ENCODE measurements around the gene MEDAG.
A peak's percentile ranks its signal among the peaks of the same experiment; 100 is the strongest.

Gene MEDAG

DNA sequence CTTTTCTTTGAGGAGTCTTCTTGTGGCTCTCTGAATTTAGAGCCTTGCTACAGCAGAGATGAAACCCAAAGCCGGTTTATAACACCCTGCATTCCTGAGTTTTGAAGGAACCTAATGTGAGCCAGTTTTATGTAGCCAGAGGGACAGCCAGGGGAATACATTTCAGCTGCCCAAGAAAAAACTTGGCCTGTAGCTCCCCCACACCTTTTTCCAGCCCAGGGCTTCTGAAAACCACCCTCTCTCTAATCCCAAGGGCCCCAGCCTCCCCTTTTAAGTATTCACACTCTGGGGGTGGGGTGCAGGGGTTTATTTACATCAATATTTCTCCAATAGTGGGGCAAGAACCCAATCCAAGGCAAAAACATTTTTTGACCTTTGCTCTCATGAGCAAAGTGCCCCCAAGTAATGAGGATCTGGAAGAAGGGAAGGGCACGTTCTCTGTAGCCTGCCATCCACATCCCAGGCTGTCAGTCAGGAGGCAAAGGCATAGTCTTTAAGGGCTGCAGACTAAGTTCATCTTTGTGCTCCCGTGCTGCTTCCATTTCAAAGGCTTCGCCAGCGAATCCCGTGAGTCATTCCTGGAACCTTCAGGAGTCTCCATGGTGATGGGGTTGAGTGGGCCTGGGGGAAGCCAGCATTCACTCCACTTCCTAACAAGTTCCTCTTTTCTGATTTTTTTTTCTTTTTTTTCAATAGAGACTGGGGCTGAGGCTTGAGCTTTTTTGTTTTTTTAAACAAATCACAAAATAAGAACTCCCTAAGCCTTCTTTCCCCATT, 33.2 kb upstream of the MEDAG start:
- peak; percentile 93 for DNase-seq (ENCODE audit: low read depth, low spot score)

DNA sequence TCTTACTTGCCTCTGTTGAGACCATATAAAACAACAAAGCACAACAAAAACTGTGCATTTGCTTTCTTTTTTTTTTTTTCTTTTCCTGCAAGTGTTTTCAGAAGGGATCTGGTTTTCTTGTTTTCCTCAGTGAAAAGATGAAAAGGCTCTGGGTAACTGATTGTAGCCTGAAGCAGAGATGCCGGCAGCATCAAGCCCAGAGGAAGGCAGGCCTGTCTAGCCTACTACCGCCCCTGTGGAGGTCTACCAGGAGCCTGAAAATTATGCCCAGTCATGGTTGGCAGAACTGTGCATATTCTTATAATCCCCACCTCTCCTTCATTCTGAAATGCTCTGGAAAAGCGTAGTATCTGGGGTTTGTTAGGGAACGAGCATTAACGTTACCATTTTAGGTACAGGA, 32.6 kb upstream of the MEDAG start:
- DNase-seq (ENCODE audit: low read depth, low spot score): peak; percentile 56

- no peak for DNase-seq (ENCODE audit: low read depth, low spot score)
These were observed 32.0 kb upstream of the MEDAG start for GRCh38 chr13:30874111-30874510.

GRCh38 chr13:30874561-30874960, 31.5 kb upstream of the MEDAG start:
- DNase-seq (ENCODE audit: low read depth, low spot score): no peak

- DNase-seq (ENCODE audit: low read depth, low spot score): peak; percentile 87
These were observed 28.7 kb upstream of the MEDAG start for GRCh38 chr13:30877335-30877734.

DNA sequence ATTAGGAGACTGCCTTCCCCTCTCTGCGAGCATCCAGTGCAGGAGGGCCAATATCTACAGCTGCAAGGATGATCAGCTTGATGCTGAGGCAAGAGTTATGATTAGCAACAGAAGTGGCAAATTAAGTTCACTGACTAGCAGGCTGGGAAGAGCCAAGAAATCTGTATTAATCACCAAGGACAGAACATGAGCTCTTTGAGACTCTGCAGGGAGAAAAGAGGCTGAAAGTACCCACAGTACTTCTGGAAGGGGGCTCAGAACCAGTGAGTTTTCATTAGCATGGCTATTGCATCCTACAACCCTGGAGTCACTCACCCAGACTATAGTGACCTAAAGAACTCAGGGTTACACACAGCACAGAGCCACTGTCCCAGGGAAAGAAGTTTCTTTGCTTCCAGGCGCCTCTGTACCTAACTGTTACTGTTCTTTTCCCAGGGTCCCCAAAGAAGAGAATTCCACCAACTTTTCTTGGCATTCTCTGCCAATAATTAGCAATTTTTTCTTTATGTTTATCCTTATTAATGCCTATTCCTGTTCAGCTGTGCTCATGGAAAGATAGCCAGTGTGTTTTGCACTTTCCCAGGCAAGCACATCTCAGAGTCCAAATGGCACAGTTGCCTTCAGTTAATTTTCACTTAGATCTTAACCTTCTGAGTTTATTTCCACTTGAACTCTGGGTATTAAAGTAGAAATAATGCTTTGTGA, 25.8 kb upstream of the MEDAG start:
- no peak for DNase-seq (ENCODE audit: low read depth, low spot score)

- peak; percentile 82 for DNase-seq (ENCODE audit: low read depth, low spot score)
These were observed 25.3 kb upstream of the MEDAG start for GRCh38 chr13:30880856-30881155.

GRCh38 chr13:30881191-30881651, 24.9 kb upstream of the MEDAG start:
- peak; percentile 38 for DNase-seq (ENCODE audit: low read depth, low spot score)

GRCh38 chr13:30882026-30882850, 23.8 kb upstream of the MEDAG start:
- DNase-seq (ENCODE audit: low read depth, low spot score): no peak

GRCh38 chr13:30882996-30883766, 22.9 kb upstream of the MEDAG start:
- DNase-seq (ENCODE audit: low read depth, low spot score): no peak

- no peak for DNase-seq (ENCODE audit: low read depth, low spot score)
These were observed 21.5 kb upstream of the MEDAG start for GRCh38 chr13:30884543-30884942.

DNA sequence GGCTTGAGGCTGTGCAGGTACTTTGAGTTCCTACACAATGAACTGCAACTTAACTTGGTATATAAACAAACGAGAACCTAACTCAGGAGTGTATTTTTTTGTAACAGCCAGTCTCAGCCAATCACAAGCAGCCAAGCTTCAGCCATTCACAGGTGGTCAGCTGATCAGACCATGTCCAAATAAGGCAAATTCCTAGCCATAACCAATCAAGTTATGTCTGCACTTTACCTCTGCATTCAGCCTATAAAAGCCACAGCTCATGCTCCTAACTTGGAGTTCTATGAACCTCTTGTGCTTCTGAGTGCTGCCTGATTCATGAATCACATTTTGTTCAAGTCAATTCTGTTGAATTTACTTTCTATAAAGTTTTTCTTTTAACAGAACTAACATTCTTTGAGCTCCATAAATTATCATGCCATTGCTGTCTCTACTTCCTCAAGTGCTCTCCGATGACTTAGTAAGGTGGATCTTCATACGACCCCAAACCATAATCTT, 16.8 kb upstream of the MEDAG start:
- no peak for DNase-seq (ENCODE audit: low read depth, low spot score)

GRCh38 chr13:30892966-30893365, 13.1 kb upstream of the MEDAG start:
- peak; percentile 52 for DNase-seq (ENCODE audit: low read depth, low spot score)

DNA sequence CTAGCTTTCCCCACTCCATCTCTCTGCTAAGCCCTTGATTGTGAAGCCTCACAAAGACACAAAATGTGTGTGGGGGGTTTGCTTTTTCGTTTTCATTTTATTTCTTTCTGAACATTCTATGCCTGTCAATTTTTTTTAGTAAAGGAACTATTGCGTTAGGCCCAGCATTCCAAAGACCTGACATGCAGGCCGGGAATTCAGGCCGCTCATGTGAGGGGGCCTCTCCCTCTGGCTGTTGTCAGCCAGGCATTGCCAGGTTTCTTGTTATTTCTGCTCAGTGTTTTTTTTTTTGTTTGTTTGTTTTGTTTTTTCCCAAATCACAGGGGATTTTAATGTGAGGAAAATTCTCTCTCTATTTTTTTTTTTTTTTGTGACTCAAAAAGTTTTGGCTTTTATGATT, 10.3 kb upstream of the MEDAG start:
- peak; percentile 90 for DNase-seq (ENCODE audit: low read depth, low spot score)

GRCh38 chr13:30898070-30898469, 8.0 kb upstream of the MEDAG start:
- peak; percentile 25 for DNase-seq (ENCODE audit: low read depth, low spot score)

DNA sequence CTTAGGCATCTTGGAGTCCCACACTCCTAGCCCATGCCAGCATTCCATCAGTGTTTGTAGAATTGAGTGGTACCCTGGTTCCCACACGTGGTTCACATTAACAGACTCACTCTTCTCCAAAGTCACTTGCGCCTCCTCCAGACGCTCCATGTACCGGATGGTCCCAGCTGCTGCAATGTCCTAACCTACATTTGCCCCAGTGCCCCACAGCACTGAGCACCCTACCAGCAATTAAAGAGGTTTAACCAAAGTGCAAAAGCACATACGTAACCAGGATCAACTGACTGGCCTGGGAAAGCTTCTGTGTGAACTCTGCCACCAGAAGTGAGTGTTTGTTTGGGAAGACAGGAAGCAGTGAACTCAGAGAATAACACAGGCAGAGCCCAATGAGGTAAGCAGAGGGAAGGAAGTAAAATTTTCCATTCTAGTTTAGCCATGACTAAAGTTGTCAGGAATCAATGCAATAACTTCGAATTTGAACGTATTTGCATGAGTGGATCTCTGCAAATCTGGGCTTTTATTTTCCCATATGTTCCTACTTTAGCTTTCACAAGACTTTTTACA, 7.3 kb upstream of the MEDAG start:
- peak; percentile 82 for DNase-seq (ENCODE audit: low read depth, low spot score)

DNA sequence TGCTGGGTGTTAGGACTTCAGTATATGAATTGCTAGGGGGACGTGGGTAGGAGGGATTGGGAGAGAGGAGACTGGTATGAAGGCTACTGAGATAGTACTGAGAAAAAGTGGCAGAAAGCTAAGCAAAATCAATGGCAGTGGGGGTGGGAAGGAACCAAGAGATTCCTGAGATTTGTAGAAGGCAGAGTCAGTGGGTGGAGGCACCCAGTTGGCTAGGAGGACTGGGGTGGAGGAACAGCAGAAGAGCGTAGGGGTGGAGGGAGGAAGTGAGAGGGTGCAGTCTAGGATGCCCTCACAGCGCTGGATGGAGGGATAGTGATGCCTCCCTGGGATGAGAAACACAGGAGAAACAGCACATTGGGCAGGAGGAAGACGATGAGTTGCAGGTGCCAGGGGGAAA, 5.6 kb upstream of the MEDAG start:
- no peak for DNase-seq (ENCODE audit: low read depth, low spot score)

DNA sequence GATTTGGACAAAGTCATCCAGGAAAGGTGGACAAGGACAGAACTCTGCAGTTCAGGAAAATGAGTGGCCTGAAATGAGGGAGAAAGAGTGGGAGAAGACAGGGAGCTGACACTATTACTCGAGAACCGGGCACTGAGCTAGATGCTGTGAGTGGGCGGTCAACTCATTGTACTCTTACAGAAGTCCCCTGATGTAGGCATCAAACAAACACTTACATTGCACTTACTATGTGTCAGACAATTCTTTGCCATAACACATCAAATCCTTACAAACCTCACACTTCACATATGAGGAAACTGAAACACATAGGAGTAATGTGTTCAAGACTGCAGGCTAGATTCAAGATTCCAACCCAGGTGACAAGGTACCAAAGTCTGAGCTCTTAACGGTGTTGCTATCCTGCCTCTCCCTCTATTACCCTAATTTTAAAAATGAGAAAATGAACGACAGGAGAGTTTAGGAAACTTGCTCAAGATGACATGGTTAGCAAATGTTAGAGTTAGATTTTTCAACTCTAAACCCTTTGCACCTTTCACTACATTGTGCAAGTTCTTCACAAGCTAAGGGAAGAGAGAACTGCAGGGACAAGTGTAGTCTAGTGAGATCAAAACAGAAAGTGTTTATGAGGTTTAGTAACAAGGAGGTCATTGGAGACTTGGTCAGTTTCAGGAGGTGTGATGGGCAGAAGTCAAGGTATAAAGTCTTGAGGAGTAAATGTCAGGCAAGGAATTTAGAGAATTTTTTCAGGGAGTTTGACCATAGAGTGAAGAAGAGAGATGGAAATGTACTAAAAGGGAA, 4.9 kb upstream of the MEDAG start:
- no peak for DNase-seq (ENCODE audit: low read depth, low spot score)

- no peak for DNase-seq (ENCODE audit: low read depth, low spot score)
These were observed 2.0 kb upstream of the MEDAG start for GRCh38 chr13:30904043-30904442.

DNA sequence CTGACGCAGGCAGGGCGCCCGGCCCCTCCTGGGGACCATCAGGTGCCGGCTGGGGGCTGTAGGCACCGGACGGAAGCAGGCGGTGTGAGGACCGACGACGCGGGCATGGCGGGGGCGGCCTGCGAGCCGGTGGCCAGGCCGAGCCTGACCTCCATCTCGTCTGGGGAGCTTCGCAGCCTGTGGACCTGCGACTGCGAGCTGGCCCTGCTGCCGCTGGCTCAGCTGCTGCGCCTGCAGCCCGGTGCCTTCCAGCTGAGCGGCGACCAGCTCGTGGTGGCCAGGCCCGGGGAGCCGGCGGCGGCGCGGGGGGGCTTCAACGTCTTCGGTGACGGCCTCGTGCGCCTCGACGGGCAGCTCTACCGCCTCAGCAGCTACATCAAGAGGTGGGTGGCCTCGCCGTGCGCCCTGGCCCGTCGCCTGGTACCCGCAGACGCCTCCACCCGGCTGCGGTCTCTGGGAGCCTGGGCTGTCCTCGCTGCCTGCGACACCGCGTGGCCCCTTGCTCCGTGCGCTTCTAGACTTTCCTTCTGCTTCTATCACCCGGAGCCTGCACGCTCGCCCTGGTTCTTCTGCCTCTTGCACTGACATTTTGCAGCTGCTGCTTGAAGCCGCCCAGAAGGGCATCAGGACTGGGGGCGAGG, 460 bp downstream of the MEDAG start:
- peak; percentile 55 for DNase-seq (ENCODE audit: low read depth, low spot score)

All from astrocyte of the hippocampus (primary cell).